ENCODE results near the gene KMT2A.

Gene KMT2A

GRCh38 chr11:118438314-118438931, 2.1 kb downstream of the KMT2A start:
- TF ChIP-seq CEBPB (IDR thresholded peaks at IDR 0.05) (no peak), TAF1 (IDR thresholded peaks at IDR 0.05; ENCODE audit: low read depth) (no peak), CREB1 (IDR thresholded peaks at IDR 0.05; ENCODE audit: low read depth) (no peak), REST (IDR thresholded peaks at IDR 0.05; ENCODE audit: low read depth) (no peak), YY1 (IDR thresholded peaks at IDR 0.05; ENCODE audit: low read depth) (no peak), ZBTB7A (IDR thresholded peaks at IDR 0.05; ENCODE audit: low read depth) (no peak), USF1 (IDR thresholded peaks at IDR 0.05) (no peak), FOXM1 (IDR thresholded peaks at IDR 0.05; ENCODE audit: borderline replicate concordance, low read depth) (no peak)

GRCh38 chr11:118439646-118440045, 3.4 kb downstream of the KMT2A start:
- TF ChIP-seq USF1 (IDR thresholded peaks at IDR 0.05) (no peak), TAF1 (IDR thresholded peaks at IDR 0.05; ENCODE audit: low read depth) (no peak), NFIC (IDR thresholded peaks at IDR 0.05) (no peak)

- TF ChIP-seq TEAD4 (IDR thresholded peaks at IDR 0.05) (no peak), EGR1 (IDR thresholded peaks at IDR 0.05) (no peak), USF1 (IDR thresholded peaks at IDR 0.05) (no peak), ZBTB7A (IDR thresholded peaks at IDR 0.05; ENCODE audit: low read depth) (no peak), CREB1 (IDR thresholded peaks at IDR 0.05; ENCODE audit: low read depth) (no peak), TCF12 (IDR thresholded peaks at IDR 0.05; ENCODE audit: low read depth) (no peak), MAX (IDR thresholded peaks at IDR 0.05) (no peak), EP300 (IDR thresholded peaks at IDR 0.05; ENCODE audit: borderline replicate concordance) (no peak), YY1 (IDR thresholded peaks at IDR 0.05; ENCODE audit: low read depth) (no peak), RAD21 (IDR thresholded peaks at IDR 0.05; ENCODE audit: low read depth) (no peak), CEBPB (IDR thresholded peaks at IDR 0.05) (no peak), FOXM1 (IDR thresholded peaks at IDR 0.05; ENCODE audit: borderline replicate concordance, low read depth) (no peak), TAF1 (IDR thresholded peaks at IDR 0.05; ENCODE audit: low read depth) (no peak)
These were observed 5.5 kb downstream of the KMT2A start for GRCh38 chr11:118441770-118442275.

GRCh38 chr11:118442301-118442700, 6.0 kb downstream of the KMT2A start:
- TF ChIP-seq EGR1 (IDR thresholded peaks at IDR 0.05) (no peak), NFIC (IDR thresholded peaks at IDR 0.05) (no peak), CEBPB (IDR thresholded peaks at IDR 0.05) (no peak), TAF1 (IDR thresholded peaks at IDR 0.05; ENCODE audit: low read depth) (no peak)

GRCh38 chr11:118442908-118443589, 6.8 kb downstream of the KMT2A start:
- TF ChIP-seq EP300 (IDR thresholded peaks at IDR 0.05; ENCODE audit: borderline replicate concordance): no peak
- no peak for TF ChIP-seq REST (IDR thresholded peaks at IDR 0.05; ENCODE audit: low read depth)
- TF ChIP-seq ZBTB7A (IDR thresholded peaks at IDR 0.05; ENCODE audit: low read depth): no peak
- no peak for TF ChIP-seq TAF1 (IDR thresholded peaks at IDR 0.05; ENCODE audit: low read depth)
- TF ChIP-seq TEAD4 (IDR thresholded peaks at IDR 0.05): no peak
- TF ChIP-seq MAX (IDR thresholded peaks at IDR 0.05): no peak
- TF ChIP-seq TCF12 (IDR thresholded peaks at IDR 0.05; ENCODE audit: low read depth): no peak
- no peak for TF ChIP-seq CREB1 (IDR thresholded peaks at IDR 0.05; ENCODE audit: low read depth)
- TF ChIP-seq CEBPB (IDR thresholded peaks at IDR 0.05): no peak
- TF ChIP-seq NFIC (IDR thresholded peaks at IDR 0.05): no peak
- TF ChIP-seq USF1 (IDR thresholded peaks at IDR 0.05): no peak
- no peak for TF ChIP-seq YY1 (IDR thresholded peaks at IDR 0.05; ENCODE audit: low read depth)
- TF ChIP-seq FOXM1 (IDR thresholded peaks at IDR 0.05; ENCODE audit: borderline replicate concordance, low read depth): no peak

Measured in Ishikawa (cell line).